AG09309 (cell line): ENCODE data around the gene TRIM24.
"Not testable (repeated sequence)": the region's sequence is repeated elsewhere in the genome, so short reads cannot be mapped to it uniquely, and the experiment has no call there.

Source experiments
- DNase-seq: peaks from one replicate; pipeline ENCODE4 v3.0.0-alpha.2; 2010; ENCODE audit warnings: low read depth
- H3K4me3 ChIP-seq: 2 replicates; pipeline ENCODE4 v1.5.1; 2011; ENCODE audit warnings: mild to moderate bottlenecking, low read depth, low read length, moderate library complexity; ENCODE audit not compliant: control insufficient read depth
- TF ChIP-seq, protein P1 (sequence below): IDR thresholded peaks from 2 replicates; pipeline ENCODE4 v1.5.1; 2011; ENCODE audit warnings: mild to moderate bottlenecking, low read depth, low read length, inconsistent platforms; ENCODE audit not compliant: insufficient read depth, control insufficient read depth; ENCODE audit errors: missing control alignments

Gene TRIM24

DNA sequence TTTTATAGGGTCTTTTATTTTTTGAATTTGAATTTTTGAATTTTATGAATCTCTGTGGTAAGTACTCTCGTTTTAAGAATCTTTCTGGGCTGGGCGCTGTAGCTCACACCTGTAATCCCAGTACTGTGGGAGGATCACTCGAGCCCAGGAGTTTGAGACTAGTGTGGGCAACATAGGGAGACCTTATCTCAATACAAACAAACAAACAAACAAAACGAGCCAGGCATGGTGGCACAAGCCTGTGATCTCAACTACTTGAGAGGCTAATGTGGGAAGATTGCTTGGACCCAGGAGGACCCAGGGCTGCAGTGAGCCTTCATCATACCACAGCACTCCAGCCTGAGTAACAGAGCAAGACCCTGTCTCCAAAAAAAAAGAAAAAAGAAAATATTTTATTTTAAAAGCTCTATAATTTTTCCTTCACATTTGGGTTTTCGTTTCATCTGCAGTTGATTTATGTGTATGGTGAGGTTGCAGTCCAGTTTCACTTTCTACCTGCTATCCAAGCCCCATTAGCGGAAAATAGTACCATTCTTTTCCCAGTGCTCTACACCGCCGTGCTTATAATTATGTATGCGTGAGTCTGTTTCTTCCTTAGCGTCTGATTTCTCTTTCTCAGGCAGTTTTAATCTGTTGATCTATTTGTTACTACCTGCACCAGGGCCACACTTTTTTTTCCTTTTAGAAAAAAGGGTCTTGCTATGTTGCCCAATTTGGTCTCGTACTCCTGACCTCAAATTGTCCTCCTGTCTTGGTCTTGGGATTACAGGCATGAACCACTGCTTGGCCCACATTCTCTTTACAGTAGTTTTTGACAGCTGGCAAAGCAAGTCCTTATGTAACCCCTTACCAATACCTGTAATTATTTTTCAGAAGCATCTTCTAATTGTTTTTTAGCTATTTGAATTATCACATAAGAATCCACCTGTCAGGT lies 21.7 kb downstream of the TRIM24 start:
- TF ChIP-seq, protein P1, sequence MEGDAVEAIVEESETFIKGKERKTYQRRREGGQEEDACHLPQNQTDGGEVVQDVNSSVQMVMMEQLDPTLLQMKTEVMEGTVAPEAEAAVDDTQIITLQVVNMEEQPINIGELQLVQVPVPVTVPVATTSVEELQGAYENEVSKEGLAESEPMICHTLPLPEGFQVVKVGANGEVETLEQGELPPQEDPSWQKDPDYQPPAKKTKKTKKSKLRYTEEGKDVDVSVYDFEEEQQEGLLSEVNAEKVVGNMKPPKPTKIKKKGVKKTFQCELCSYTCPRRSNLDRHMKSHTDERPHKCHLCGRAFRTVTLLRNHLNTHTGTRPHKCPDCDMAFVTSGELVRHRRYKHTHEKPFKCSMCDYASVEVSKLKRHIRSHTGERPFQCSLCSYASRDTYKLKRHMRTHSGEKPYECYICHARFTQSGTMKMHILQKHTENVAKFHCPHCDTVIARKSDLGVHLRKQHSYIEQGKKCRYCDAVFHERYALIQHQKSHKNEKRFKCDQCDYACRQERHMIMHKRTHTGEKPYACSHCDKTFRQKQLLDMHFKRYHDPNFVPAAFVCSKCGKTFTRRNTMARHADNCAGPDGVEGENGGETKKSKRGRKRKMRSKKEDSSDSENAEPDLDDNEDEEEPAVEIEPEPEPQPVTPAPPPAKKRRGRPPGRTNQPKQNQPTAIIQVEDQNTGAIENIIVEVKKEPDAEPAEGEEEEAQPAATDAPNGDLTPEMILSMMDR: no peak
- no peak overlapping the region for H3K4me3 ChIP-seq

DNA sequence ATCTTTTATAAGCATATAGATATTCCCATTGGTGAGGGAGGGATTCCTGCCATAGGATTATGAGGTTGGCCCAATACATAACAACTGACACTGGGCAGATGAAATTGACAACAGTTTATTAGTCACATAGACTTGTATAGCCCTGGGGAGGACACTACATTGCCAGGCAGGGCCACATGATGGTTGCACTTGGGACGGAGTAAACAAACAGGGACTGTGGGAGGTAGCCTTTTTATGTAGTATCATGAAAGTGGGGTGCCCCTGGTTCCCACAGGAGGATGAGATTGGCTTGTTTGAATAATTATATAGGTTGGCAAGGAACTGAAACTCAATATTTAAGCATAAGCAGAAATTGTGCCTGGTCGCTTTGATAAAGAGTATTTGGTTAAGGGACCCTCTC lies 23.5 kb downstream of the TRIM24 start:
- TF ChIP-seq, protein P1: no peak
- no peak for DNase-seq
- no peak overlapping the region for H3K4me3 ChIP-seq

More for the DNA sequence above, 21.7 kb downstream of the TRIM24 start:
- no peak for DNase-seq

- not testable (repeated sequence) for H3K4me3 ChIP-seq, DNase-seq
Measured at GRCh38 chr7:138485508-138485907, 25.4 kb downstream of the TRIM24 start.

DNA sequence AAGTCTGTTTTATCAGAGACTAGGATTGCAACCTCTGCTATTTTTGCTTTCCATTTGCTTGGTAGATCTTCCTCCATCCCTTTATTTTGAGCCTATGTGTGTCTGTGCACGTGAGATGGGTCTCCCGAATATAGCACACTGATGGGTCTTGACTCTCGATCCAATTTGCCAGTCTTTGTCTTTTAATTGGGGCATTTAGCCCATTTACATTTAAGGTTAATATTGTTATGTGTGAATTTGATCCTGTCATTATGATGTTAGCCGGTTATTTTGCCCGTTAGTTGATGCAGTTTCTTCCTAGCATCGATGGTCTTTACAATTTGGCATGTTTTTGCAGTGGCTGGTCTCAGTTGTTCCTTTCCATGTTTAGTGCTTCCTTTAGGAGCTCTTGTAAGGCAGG lies 29.1 kb downstream of the TRIM24 start:
- not testable (repeated sequence) for DNase-seq, H3K4me3 ChIP-seq

GRCh38 chr7:138491612-138492386 lies 31.7 kb downstream of the TRIM24 start:
- no peak for DNase-seq
- TF ChIP-seq, protein P1: no peak

DNA sequence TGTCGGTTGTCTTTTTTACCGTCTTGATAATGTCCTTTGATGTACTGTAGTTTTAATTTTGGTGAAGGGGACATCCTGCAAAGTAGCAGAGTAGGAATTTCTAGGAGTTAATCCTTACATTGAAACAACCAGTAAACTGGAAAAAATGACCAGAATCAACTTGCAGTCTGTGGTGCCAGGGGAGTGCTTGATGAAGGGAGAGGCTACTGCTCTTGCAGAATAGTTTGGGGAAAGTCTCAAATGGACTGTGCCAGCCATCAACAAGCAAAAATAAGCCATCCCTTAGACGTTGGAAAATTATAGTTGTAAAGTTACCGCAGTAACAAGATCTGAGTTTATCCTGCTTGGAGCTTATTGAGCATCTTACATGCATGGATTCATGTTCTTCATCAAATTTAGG lies 32.4 kb downstream of the TRIM24 start:
- no peak for DNase-seq
- H3K4me3 ChIP-seq: no peak overlapping the region
- TF ChIP-seq, protein P1: no peak

More at GRCh38 chr7:138491612-138492386, 31.7 kb downstream of the TRIM24 start:
- H3K4me3 ChIP-seq: no peak overlapping the region

GRCh38 chr7:138493535-138493934 lies 33.5 kb downstream of the TRIM24 start:
- TF ChIP-seq, protein P1: no peak
- no peak for DNase-seq
- no peak overlapping the region for H3K4me3 ChIP-seq
